Parathyroid adenoma (tissue), 2 donors: Measurements from ENCODE around the gene IL27RA.

Experiments used
- H2AFZ ChIP-seq: fragments of 300-600 bp; sonication (generic); one replicate; pipeline ENCODE4 v1.7.0; 2017; ENCODE audit warnings: antibody characterized with exemption, mild to moderate bottlenecking
- H3K27ac ChIP-seq: fragments of 300-600 bp; sonication (generic); one replicate; pipeline ENCODE4 v1.7.0; 2017
- H3K27me3 ChIP-seq: fragments of 300-600 bp; sonication (generic); one replicate; pipeline ENCODE4 v1.7.0; 2017; ENCODE audit warnings: low read length; ENCODE audit not compliant: control insufficient read depth, insufficient read depth
- H3K36me3 ChIP-seq: fragments of 300-600 bp; sonication (generic); one replicate; pipeline ENCODE4 v1.7.0; 2017; ENCODE audit warnings: low read length; ENCODE audit not compliant: control insufficient read depth, insufficient read depth
- H3K4me1 ChIP-seq: fragments of 300-600 bp; sonication (generic); one replicate; pipeline ENCODE4 v1.7.0; 2017; ENCODE audit warnings: control low read depth
- H3K4me2 ChIP-seq: fragments of 300-600 bp; sonication (generic); one replicate; pipeline ENCODE4 v1.7.0; 2017; ENCODE audit warnings: low read length
- H3K4me3 ChIP-seq: fragments of 300-600 bp; sonication (generic); one replicate; pipeline ENCODE4 v1.7.0; 2017; ENCODE audit warnings: low read depth, low read length
- H3K79me2 ChIP-seq: fragments of 300-600 bp; sonication (generic); one replicate; pipeline ENCODE4 v1.7.0; 2017; ENCODE audit warnings: control low read depth
- H3K9ac ChIP-seq: fragments of 300-600 bp; sonication (generic); one replicate; pipeline ENCODE4 v1.7.0; 2017; ENCODE audit warnings: mild to moderate bottlenecking
- H3K9me3 ChIP-seq: fragments of 300-600 bp; sonication (generic); one replicate; pipeline ENCODE4 v1.7.0; 2017; ENCODE audit warnings: low read length; ENCODE audit not compliant: control insufficient read depth
- TF ChIP-seq, protein P1 (sequence below): fragments of 300-600 bp; sonication (generic); IDR thresholded peaks from one replicate; pipeline ENCODE4 v1.7.0; 2017; ENCODE audit warnings: antibody characterized with exemption, mild to moderate bottlenecking
- donor health status: primary hyperparathyroidism.

The IL27RA gene

DNA sequence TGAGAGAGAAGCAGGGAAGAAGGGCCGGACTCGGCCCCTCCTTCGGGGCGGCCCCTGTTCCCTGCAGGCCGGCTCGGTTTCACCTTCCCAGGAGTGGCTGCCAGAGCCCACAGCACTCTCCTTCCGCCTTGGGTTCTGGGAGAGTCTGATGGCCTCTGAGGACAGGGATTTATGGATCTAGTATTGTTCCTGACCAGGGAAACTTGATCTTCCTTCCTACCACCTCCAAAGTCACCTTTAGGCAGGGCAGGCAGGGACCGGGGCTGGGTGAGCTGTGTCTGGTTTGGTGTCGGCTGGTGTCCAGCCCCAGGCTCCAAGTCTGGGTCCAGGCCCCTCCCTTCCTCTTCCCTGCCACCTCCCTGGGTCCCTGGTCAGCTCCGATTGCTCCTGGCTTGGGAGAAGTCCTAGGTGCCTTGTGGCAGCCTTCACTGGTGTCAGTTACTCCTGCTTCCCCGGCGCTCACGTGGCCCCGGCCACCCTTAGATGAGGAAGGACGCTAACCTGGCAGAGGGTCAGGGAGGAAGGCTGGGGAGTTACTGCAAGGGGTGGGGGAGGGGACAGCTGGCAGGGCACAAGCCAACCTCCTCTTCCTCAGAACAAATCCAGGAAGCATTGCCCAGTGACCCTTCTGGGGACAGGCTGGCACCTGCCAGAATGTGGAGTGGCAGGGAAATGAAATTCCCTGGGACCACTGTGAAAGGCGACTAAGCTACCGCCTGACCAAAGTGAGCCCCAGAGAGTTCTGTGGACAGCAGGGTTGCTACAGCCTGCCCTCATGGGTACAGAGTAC, 44.3 kb upstream of the IL27RA start:
- H3K27ac ChIP-seq: peak overlapping the region; percentile 100
- H3K27me3 ChIP-seq: no peaks in the 10 kb centered on the region
- TF ChIP-seq, protein P1, sequence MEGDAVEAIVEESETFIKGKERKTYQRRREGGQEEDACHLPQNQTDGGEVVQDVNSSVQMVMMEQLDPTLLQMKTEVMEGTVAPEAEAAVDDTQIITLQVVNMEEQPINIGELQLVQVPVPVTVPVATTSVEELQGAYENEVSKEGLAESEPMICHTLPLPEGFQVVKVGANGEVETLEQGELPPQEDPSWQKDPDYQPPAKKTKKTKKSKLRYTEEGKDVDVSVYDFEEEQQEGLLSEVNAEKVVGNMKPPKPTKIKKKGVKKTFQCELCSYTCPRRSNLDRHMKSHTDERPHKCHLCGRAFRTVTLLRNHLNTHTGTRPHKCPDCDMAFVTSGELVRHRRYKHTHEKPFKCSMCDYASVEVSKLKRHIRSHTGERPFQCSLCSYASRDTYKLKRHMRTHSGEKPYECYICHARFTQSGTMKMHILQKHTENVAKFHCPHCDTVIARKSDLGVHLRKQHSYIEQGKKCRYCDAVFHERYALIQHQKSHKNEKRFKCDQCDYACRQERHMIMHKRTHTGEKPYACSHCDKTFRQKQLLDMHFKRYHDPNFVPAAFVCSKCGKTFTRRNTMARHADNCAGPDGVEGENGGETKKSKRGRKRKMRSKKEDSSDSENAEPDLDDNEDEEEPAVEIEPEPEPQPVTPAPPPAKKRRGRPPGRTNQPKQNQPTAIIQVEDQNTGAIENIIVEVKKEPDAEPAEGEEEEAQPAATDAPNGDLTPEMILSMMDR: no peak
- H3K9me3 ChIP-seq: no peaks in the 10 kb centered on the region
- peak overlapping the region; percentile 65 for H2AFZ ChIP-seq
- peaks cover 66% of the 10 kb centered on the region for H3K4me1 ChIP-seq
- peak overlapping the region; percentile 50 for H3K4me3 ChIP-seq
- H3K79me2 ChIP-seq: peaks cover 5% of the 10 kb centered on the region
- peak overlapping the region; percentile 79 for H3K4me2 ChIP-seq
- H3K9ac ChIP-seq: peak overlapping the region; percentile 69
- H3K36me3 ChIP-seq: no peaks in the 10 kb centered on the region

DNA sequence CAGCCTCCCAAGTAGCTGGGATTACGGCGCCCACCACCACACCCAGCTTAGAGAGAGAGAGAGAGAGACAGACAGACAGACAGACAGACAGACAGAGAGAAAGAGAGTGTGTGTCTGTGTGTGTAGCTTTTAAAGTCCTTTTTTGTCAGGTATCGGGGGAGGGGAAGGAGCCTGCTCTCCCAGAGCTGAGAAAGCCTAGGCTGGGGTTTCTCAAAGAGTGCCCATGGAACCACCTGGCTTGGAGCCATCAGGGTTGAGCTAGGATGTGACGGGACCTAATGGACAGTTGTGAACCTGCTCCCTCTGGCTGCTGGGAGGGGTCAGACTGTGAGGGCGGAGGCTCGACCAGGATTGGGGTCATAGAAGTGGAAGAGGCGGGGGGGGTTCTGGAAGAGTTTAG, 42.1 kb upstream of the IL27RA start:
- Histone ChIP-seq H3K27me3 (no peaks in the 10 kb centered on the region), H3K36me3 (no peaks in the 10 kb centered on the region), H2AFZ (no peak overlapping the region), H3K4me3 (no peak overlapping the region), H3K4me1 (peaks cover 46% of the 10 kb centered on the region), H3K79me2 (peaks cover 20% of the 10 kb centered on the region), H3K9me3 (no peaks in the 10 kb centered on the region), H3K4me2 (no peak overlapping the region), H3K27ac (peak overlapping the region; percentile 11), H3K9ac (no peak overlapping the region)
- TF ChIP-seq, protein P1: no peak

DNA sequence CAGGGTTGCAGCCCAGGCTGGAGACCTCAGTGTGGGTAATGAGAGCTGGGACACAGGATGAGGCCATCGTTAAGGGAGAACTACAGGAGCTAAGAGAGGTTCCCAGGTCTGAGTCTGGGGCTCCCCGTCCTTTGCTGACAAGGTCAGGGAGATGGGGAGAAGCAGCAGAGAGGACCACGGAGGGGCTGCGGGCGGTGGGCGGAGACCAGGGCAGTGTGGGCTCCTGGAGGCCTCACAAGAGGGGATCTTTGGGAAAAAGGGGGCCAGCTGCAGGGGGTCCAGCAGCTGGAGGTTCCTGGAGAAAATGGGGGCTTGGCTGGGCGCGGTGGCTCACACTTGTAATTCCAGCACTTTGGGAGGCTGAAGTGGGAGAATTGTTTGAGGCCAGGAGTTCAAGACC, 41.5 kb upstream of the IL27RA start:
- no peaks in the 10 kb centered on the region for H3K27me3 ChIP-seq
- peaks cover 23% of the 10 kb centered on the region for H3K79me2 ChIP-seq
- H2AFZ ChIP-seq: no peak overlapping the region
- no peaks in the 10 kb centered on the region for H3K36me3 ChIP-seq
- H3K4me3 ChIP-seq: no peak overlapping the region
- H3K9me3 ChIP-seq: no peaks in the 10 kb centered on the region
- H3K9ac ChIP-seq: no peak overlapping the region
- TF ChIP-seq, protein P1: no peak
- H3K4me2 ChIP-seq: no peak overlapping the region
- peak overlapping the region; percentile 11 for H3K27ac ChIP-seq
- peaks cover 40% of the 10 kb centered on the region for H3K4me1 ChIP-seq

DNA sequence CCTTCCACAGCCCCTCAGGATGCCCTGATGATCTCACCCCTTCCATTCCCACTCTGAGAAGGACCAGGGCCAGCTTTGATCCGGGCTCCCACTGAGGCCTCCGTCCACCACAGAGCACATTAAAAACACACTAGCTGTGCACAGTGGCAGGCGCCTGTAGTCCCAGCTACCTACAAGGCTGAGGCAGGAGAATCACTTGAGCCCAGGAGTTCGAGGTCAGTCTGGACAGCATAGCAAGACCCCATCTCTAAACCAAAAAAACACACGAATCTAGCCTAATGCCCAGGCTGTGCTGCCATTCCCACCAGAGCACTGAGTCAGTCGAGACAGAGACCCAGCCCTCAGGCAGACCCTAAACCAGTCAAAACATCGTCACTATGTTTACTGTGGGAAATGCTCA, 39.5 kb upstream of the IL27RA start:
- Histone ChIP-seq H3K27me3 (no peaks in the 10 kb centered on the region), H3K9ac (no peak overlapping the region), H2AFZ (no peak overlapping the region), H3K4me2 (no peak overlapping the region), H3K36me3 (no peaks in the 10 kb centered on the region), H3K4me1 (peaks cover 23% of the 10 kb centered on the region), H3K9me3 (no peaks in the 10 kb centered on the region), H3K4me3 (no peak overlapping the region), H3K27ac (no peak overlapping the region), H3K79me2 (peaks cover 36% of the 10 kb centered on the region)
- TF ChIP-seq, protein P1: no peak
